ENCODE measurements around the gene PLXNB2.

The PLXNB2 gene

GRCh38 chr22:50306753-50307749 lies at the start of gene PLXNB2:
Gene PLXNB2, minus strand, starts transcription at chr22:50307646. Its CDS starts 17,062 bp downstream, at chr22:50290584.
- TF ChIP-seq ZNF70 (CRISPR knock-in tag; IDR thresholded peaks at IDR 0.05) (no peak), ARNTL (CRISPR knock-in tag; IDR thresholded peaks at IDR 0.05; ENCODE audit: borderline replicate concordance, low read depth) (no peak), POU6F1 (CRISPR knock-in tag; IDR thresholded peaks at IDR 0.05; ENCODE audit: borderline replicate concordance, low read depth) (no peak), TSHZ2 (CRISPR knock-in tag; IDR thresholded peaks at IDR 0.05) (no peak), ZFP3 (CRISPR knock-in tag; IDR thresholded peaks at IDR 0.05) (no peak), ISL1 (CRISPR knock-in tag; IDR thresholded peaks at IDR 0.05) (no peak), ZFP30 (CRISPR knock-in tag; IDR thresholded peaks at IDR 0.05) (no peak), RARB (CRISPR knock-in tag; IDR thresholded peaks at IDR 0.05) (no peak), SNAI2 (CRISPR knock-in tag; IDR thresholded peaks at IDR 0.05) (no peak), CSRNP3 (CRISPR knock-in tag; IDR thresholded peaks at IDR 0.05) (no peak), ZNF565 (CRISPR knock-in tag; conservative IDR thresholded peaks at IDR 0.05; ENCODE audit: low read depth) (no peak)
- ATAC-seq = peak; percentile 10; the same call in 2 of the 3 replicates

GRCh38 chr22:50357222-50357621 lies 49.8 kb upstream of the PLXNB2 start:
- TF ChIP-seq ZNF70 (CRISPR knock-in tag; IDR thresholded peaks at IDR 0.05) = no peak
- no peak for TF ChIP-seq ESRRG (CRISPR knock-in tag; IDR thresholded peaks at IDR 0.05)
- TF ChIP-seq ZNF8 (CRISPR knock-in tag; IDR thresholded peaks at IDR 0.05) = no peak
- no peak for TF ChIP-seq ISL1 (CRISPR knock-in tag; IDR thresholded peaks at IDR 0.05)
- no peak for TF ChIP-seq POU6F1 (CRISPR knock-in tag; IDR thresholded peaks at IDR 0.05; ENCODE audit: borderline replicate concordance, low read depth)
- TF ChIP-seq CSDC2 (CRISPR knock-in tag; IDR thresholded peaks at IDR 0.05) = no peak
- no peak for TF ChIP-seq ZC3H10 (CRISPR knock-in tag; IDR thresholded peaks at IDR 0.05)
- no peak for TF ChIP-seq RARB (CRISPR knock-in tag; IDR thresholded peaks at IDR 0.05)
- TF ChIP-seq OSR1 (CRISPR knock-in tag; IDR thresholded peaks at IDR 0.05) = no peak
- no peak for TF ChIP-seq PATZ1 (CRISPR knock-in tag; IDR thresholded peaks at IDR 0.05; ENCODE audit: borderline replicate concordance)
- no peak for TF ChIP-seq CSRNP3 (CRISPR knock-in tag; IDR thresholded peaks at IDR 0.05)
- ATAC-seq = no peak
